Stimulated activated CD8-positive, alpha-beta memory T cell treated with anti-CD3 and anti-CD28 coated beads, Interleukin-7, amount 100 ng/mL, for 1 hour (primary cell): Measurements from ENCODE around the gene MINDY4.

ENCODE experiments used
- DNase-seq, 2 donors: peaks; one replicate each; pipeline ENCODE4 v3.0.0-alpha.2; 2020; ENCODE audit warnings: low read depth in 2 of 2

The MINDY4 gene

DNA sequence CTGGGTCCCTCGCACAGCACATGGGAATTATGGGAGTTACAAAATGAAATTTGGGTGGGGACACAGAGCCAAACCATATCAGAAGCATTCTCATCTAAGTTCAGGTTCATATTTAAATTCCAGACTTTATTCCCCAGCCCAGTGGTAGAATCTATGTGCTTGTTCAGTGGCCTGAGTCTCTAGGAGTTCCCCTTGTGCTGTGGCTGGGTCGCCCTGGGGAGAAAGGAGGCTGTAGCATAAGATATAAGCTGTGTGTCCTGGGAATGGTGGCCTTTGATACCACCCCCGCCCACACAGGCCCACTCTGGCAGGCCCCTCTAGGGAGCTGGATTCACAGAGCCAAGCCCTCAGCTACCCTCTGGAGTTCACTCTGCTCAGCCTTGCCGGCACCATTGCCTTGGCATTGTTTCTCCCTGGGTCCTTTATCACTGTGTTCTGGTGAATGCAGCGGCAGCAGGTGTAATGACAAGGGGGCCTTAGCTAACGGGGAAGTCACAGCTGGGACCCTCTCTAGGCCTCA, 64.2 kb downstream of the MINDY4 start:
- DNase-seq: no peak

GRCh38 chr7:30836991-30837390, 65.8 kb downstream of the MINDY4 start:
- no peak for DNase-seq

- DNase-seq: no peak
These were observed 66.4 kb downstream of the MINDY4 start for GRCh38 chr7:30837581-30837980.

DNA sequence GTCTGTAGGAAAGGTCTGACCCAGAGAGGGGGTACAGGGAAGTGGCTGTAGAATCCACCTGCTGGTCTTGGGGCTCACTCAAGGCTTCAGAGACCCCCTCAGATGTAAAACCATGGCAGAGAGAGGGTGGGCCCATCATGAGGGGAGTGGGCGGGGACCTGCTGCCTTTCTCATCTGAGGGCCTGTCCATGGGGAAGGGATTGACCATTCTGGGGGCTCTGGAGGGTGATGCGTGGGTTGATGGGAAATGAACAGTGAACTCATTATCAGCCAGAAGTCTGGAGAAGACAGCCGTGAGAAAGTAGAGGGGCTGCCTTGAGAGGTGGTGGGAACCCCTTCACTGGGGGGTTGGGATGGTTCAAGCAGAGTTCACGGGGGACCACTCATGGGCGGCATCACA, 66.8 kb downstream of the MINDY4 start:
- DNase-seq: no peak

DNA sequence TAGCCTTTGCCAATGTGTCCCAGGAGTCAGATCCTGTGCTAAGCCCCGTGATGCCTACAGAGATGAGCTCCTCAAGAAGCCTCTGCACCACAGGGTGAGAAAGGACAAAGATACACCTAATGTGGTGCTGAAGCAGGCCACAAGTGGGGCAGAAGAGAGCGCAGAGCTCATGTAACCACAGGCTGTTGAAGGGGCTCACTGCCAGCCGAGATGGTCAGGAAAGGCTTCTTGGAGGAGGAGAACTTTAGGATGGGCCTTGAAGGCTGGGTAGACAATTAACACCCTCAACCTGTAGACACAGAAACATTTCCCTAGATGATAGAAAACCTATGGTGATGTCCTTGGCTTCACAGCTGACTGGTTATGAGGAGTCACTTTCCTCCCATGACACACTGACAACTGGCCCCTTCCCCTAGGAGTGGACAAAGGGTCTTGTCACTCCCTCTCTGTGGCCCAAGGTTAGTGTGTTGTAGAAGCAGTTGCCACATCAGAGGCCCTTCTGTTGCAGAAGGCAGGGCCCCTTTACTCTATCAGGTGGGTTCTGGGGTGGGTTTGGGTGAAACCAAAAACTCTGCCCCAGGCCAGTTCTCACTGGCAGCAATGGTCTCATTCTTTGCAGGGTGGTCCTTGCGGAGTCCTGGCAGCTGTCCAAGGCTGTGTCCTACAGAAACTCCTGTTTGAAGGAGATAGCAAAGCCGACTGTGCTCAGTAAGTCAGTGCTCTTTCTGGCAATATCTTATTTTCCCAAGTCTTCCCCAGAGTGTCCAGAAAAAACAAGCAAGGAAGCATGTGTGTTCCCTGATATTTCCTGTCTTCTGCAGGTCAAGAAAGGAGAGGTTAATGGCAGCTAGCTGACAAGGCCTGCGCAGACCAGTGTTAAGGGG, 69.2 kb downstream of the MINDY4 start:
- no peak for DNase-seq

GRCh38 chr7:30841025-30841735, 70.0 kb downstream of the MINDY4 start:
- DNase-seq: no peak

DNA sequence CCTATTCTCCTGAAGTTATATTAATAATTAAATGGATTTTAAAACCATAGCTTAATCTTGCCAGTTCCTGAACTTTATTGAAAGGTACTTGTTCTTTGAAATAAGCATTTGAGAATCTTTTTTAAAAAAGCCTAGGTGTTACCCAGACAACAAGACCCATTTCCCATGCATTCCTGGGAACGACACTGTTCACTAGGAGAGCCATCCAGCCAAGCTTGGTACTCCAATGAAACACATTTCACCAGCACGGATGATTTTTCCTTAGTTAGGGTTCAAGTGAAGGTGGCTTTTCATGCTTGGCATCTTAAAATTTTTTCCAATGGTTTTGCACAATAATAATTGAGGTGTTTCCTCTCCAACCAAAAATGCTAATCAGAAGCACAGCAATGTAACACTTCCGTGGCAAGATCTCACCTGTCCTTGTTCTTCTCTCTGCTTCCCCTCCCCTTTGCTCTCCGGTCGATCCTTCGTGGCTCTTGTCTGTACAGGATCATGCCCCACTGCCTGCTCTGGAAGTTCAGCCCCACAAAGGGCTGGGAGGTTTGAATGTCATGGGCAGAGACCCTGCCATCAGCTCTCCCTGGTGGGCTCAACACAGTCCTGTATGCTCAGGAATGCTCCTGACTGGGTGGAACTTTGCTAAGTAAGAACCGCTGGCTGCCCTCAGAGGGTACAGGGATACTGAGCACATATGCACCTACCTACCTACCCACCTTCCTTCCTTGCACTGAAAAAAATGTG, 70.8 kb downstream of the MINDY4 start:
- no peak for DNase-seq

- no peak for DNase-seq
These were observed 71.6 kb downstream of the MINDY4 start for GRCh38 chr7:30842542-30843451.

GRCh38 chr7:30843741-30844482, 72.7 kb downstream of the MINDY4 start:
- no peak for DNase-seq

DNA sequence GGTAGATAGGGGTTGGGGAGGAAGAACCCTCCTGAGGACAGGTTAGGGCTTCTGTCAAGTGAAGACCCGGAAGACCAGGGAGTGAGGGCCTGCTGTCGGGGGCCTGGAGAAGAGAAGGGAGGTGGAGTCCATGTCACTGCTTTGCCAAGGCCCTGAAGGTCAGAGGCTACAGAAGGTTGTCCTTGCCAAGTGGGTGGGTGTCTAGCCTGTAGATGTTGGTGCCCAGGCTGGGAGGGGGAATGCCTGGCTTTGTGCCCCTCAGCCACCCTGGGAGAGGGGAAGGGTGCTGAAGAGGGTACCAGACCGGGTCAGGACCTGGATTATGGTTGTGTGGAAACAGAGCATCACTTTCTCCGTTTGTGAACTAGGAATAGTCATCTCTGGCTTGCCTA, 73.3 kb downstream of the MINDY4 start:
- DNase-seq: no peak

GRCh38 chr7:30844916-30845315, 73.7 kb downstream of the MINDY4 start:
- DNase-seq: no peak

- DNase-seq: no peak
These were observed 74.4 kb downstream of the MINDY4 start for GRCh38 chr7:30845426-30846135.

DNA sequence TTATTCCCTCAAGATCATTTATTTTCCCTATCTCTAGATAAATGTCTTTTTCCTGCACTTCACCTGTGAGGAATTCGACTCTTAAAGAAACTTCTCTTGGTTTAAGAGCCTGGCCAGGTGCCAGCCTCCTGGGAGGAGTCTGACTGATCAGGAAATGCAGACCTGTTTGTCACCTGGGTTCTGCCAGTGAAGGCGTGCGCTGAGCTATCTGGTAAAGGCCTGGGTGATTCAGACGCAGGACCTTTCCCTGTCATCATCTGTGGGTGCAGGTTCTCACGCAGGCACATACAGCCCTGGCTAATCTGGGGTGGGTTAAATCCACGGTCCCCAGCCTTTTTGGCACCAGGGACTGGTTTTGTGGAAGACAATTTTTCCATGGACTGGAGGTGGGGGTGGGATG, 75.2 kb downstream of the MINDY4 start:
- no peak for DNase-seq

- DNase-seq: no peak
These were observed 77.1 kb downstream of the MINDY4 start for GRCh38 chr7:30848121-30848855.

GRCh38 chr7:30849565-30849964, 78.3 kb downstream of the MINDY4 start:
- no peak for DNase-seq

- DNase-seq: no peak
These were observed 79.2 kb downstream of the MINDY4 start for GRCh38 chr7:30850426-30850825.

DNA sequence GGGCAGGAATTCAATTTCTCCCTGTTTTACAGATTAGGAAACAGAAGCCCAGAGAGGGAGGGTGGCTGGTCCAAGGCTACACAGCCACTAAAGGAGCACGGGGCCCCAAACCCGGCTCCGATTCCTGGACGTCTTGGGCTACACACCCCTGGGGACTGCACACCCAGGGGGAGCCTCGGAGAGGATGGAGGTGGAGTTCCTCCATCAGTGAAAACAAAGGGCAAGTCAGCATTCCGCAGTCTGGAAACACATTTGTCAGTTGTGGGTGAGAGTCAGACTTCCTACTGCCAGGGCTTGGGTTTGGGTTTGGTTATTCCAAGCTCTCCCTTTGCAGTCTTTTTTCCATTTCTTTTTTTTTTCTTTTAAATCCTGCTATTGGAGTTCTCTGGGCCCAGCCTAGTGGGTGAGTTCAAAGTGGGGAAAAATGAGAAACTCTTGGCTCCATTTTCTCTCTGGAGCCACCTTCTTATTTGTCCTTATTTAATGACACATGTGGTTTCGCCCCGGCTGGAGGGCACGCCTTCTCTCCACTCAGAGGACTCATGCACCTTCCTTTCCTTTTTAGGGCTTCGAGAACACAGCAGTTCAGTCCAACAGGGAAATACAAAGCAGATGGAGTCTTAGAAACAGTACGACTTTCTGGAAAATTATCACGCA, 80.6 kb downstream of the MINDY4 start:
- DNase-seq: no peak

- no peak for DNase-seq
These were observed 81.1 kb downstream of the MINDY4 start for GRCh38 chr7:30852308-30852684.
